Astrocyte (in vitro differentiated cells and primary cell): ENCODE results near the gene MBD3L4.
"Not testable (repeated sequence)": the region's sequence is repeated elsewhere in the genome, so short reads cannot be mapped to it uniquely, and the experiment has no call there.

Experiments
- CTCF ChIP-seq: IDR thresholded peaks from 2 replicates; pipeline ENCODE4 v1.5.1; 2011; ENCODE audit warnings: low read depth, mild to moderate bottlenecking, inconsistent platforms, low read length, moderate library complexity; ENCODE audit not compliant: insufficient read depth
- EZH2 ChIP-seq: IDR thresholded peaks from 2 replicates; pipeline ENCODE4 v1.6.1; 2012; ENCODE audit warnings: mild to moderate bottlenecking, low read length, inconsistent platforms; ENCODE audit not compliant: insufficient read depth

GRCh38 chr19:7067122-7067521, 27.1 kb upstream of the MBD3L4 start:
- not testable (repeated sequence) for TF ChIP-seq CTCF, EZH2
